Stimulated activated CD4-positive, alpha-beta T cell treated with anti-CD3 and anti-CD28 coated beads, Interleukin-1b, Interleukin-23, amount 100 ng/mL, for 1 hour (primary cell): ENCODE results near the gene VMAC.

Experiments
- DNase-seq, 2 donors: peaks; one replicate each; pipeline ENCODE4 v3.0.0-alpha.2; 2020; ENCODE audit warnings: low read depth in 2 of 2

VMAC gene

DNA sequence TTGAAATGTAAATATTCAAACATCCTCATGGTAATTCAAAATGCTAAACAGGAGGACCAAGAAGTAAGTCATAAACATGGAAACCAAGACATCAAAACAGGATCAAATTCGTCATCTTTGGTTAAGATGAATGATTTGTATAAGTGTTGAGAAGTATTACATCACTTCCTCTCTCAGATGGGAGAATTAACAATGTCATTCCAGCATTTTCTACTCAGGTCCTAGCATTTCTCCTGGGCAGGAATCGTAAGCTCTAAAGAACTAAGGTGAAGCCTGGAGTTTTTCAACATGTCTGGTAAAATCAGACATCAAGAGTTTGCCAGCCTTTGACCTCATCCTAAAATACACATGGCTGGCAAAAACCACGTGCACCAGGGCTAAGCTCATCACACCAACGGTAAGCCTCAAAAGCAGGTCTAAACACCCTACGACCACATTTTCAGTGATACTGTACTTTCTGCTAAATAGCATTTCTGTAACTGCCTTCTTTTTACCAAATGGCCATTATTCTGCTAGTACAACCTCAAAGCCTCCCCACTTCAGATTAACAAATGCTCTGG is 48.4 kb downstream of the VMAC start:
- no peak for DNase-seq

DNA sequence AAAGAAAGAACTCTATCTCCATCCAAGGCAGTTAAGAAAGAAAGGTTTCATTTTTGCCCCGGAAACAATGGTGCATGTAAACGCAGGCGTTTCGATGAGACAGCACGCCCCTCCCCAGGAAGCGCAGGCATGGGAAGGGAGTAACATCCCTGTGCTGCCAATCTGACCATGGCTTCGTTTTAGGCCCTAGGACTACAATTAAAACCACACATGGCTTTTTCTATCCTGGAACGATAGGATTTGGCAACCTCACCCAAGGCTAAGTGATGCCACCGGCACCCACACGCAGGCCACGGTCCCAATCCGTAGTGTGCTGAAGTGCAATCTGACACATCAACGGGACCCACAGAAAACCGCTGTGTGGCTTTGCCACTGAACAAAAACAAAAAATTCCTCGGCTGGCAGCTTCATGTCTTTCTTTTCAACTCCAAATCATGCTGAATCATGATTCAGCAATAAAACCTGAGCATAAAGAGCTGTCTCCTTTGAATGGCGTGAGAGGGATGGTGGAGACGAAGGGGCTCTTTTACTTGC is 49.1 kb downstream of the VMAC start:
- DNase-seq, result no peak

DNA sequence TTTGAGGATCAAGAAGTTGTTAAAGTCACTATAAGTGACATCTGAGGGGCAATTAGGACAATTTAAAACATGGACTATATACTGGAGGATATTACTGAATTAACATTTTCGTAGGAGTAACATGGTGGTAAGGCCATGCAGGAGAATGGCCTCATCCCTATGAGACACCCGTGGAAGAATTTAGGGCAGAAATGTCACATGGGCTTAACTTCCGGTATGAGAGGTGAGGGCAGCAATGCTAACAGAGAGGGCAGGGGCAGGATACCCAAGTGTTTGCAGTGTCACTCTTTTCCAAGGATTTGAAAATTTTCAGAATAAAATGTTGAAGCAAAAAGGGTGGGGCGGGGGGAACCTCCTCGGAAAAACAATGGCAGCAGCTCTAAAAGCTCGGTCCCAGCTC is 49.6 kb downstream of the VMAC start:
- no peak for DNase-seq

DNA sequence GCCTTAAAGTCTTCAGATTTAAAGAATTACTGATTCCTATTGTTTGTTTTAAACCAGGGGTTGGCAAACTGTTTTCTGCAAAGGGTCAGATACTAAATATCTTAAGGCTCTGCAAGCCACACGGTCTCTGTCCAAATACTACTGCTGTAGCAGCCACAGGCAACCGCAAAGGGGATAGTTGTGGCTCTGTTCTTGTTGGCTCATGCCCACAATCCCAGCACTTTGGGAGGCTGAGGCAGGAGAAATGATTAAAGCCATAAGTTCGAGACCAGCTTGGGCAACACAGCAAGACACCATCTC is 50.9 kb downstream of the VMAC start:
- DNase-seq, result no peak

DNA sequence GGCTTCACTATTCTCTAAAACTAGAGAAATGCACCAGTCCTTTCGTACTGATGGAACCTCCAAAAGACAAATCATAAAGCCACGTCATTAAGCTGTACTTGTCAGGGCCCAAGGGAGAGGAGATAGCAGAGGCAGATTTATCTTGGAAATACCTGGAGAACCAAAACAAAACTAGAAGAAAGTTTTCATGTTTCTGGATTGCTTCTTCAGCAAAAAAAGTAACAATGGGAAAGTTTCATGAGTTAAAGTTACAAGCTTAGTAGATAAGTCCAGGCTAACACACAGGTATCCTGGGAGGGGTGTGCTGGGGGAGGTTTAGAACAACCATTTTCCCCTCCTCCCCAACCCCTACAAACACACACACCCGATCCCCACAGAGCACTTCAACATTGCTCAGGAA is 51.7 kb downstream of the VMAC start:
- DNase-seq, result no peak

- no peak for DNase-seq
These were observed 52.1 kb downstream of the VMAC start for GRCh38 chr19:5956728-5957127.

DNA sequence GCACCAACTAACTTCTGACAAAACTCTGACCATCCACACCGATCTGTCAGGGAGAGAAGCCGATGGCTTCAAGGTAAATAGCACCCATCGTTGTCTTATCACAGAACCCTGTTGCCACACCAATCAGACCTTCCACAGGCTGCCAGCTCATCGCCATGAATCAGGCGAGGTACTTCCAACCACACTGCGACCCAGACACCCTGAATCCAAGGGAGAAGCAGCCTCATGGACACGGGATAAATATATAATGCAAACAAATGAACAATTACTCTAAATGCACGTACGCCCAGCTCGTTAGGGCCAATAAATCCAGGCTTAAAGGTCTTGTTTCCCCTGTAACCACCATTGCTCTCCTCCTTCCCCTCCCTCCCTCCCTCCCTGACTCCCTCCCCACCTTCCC is 52.5 kb downstream of the VMAC start:
- DNase-seq, result no peak

GRCh38 chr19:5958074-5958850 is 53.6 kb downstream of the VMAC start:
- DNase-seq, result no peak

DNA sequence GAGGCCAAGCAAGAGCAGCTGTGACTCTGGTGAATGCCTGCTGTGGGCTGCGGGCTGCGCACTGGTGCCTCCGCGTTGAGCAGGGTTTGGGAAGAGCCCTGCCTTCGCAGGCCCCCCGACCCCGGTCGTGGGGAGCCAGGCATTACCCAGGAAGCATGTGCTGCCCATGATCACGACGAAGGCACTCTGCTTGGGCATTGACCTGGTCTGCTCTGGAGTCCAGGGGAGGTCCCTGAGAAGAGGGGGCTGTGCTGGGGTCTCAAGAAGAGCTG is 54.1 kb downstream of the VMAC start:
- DNase-seq, result no peak

DNA sequence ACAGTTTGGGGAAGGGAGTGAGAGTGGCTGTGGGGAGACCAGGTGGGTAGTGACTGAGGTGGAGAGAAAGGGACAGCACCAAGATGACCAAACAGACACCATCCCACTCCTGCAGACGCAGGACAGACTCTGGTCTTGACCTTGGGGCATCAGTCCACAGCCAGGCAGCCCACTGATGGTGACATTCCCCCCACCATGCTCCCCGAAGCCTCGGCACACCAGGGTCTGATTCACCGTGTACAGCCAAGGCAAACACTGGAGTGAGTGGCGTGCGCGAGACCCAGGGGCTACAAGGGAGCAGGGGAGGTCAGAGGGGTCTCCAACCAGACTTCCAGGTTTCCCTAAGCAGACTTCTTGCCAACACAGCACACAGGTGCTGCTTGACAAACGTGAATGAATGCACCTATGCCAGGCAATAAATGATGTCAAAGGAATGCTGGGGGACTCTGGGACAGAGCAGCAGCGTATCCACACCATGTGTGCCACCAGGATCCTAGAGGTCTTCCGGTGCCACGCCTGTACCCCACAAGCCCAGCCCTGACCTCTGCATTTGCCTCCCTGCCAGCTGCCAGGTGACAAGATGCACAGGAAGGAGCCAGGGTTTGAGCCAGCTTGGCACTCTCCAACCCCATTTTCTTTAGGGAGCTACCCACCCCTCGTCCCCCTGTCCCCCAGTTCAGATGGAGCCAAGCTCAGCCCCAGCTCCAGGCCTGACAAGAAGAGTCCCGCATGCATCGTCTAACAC is 54.8 kb downstream of the VMAC start:
- no peak for DNase-seq
